GM23248 (cell line): ENCODE results near the gene KLHL14.

Source experiments
- EZH2 ChIP-seq: fragments of 200-600 bp; sonication (generic); IDR thresholded peaks from 2 replicates; pipeline ENCODE4 v1.6.1; 2018; ENCODE audit warnings: antibody characterized with exemption, mild to moderate bottlenecking; ENCODE audit not compliant: insufficient read depth, poor library complexity, severe bottlenecking
- EZH2phosphoT487 ChIP-seq: fragments of 200-600 bp; sonication (generic); IDR thresholded peaks from 2 replicates; pipeline ENCODE4 v1.6.1; 2018; ENCODE audit warnings: antibody characterized with exemption, moderate library complexity, mild to moderate bottlenecking, low read depth; ENCODE audit not compliant: insufficient read depth

DNA sequence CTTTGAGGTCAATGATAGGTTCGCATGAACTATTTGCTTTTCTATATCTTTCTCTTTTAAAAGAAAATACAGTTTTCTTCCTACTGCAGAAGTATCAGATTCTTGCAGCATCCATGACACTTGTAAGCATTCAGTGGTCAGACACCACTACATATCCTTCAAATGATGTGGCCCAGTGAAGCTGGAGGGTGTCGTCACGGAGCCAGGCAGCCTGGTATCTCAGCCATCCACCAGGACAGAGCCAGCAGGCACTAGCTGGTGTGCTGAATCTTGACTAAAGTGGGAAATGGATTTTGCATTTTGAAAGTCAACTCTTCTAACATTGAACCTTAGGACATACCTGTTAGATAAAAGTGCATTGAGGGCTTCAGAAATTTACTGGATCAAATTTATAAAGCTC lies 5.4 kb downstream of the KLHL14 start:
- no peak for TF ChIP-seq EZH2
- TF ChIP-seq EZH2phosphoT487: no peak
